ENCODE results near the gene RAET1G.
A peak's percentile ranks its signal among the peaks of the same experiment; 100 is the strongest.
"Not testable (repeated sequence)": the region's sequence is repeated elsewhere in the genome, so short reads cannot be mapped to it uniquely, and the experiment has no call there.

The RAET1G gene, protein sequence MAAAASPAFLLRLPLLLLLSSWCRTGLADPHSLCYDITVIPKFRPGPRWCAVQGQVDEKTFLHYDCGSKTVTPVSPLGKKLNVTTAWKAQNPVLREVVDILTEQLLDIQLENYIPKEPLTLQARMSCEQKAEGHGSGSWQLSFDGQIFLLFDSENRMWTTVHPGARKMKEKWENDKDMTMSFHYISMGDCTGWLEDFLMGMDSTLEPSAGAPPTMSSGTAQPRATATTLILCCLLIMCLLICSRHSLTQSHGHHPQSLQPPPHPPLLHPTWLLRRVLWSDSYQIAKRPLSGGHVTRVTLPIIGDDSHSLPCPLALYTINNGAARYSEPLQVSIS

DNA sequence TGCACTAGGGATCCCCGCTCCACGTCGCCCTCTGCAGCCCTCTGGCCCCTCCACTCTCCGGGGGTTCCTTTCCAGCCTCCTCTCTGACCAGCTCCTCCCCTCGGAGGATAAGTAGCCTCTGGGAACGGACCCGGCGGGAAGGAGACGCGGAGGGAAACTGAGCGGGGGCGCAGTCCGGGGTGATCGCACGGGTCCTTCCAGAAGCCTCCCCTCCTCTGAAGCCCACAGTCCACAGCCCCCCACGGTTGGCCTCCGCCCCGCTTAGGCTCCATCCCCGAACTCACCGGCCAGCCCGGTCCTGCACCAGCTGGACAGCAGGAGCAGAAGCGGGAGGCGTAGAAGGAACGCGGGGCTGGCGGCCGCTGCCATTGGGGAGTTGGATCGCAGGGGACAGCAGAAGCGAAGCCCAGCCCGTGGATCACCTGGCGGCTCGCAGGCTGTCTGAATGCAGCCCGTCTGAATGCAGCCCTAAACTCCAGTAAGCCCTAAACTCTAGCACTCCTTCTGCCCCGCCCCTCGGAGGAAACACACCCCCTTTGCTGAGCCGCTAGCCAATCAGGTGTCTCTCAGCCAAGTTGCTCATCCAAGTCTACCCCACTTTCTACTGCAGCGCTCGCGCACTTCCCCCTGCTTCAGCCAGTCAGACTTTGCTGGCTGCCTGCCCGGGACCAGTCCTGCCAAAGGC lies at the start of gene RAET1G:
RAET1G (minus strand) TSS at position 480 of the 685 bp plus-strand sequence; CDS start at position 369, 111 bp downstream.
- FAIRE-seq: peak; percentile 74

DNA sequence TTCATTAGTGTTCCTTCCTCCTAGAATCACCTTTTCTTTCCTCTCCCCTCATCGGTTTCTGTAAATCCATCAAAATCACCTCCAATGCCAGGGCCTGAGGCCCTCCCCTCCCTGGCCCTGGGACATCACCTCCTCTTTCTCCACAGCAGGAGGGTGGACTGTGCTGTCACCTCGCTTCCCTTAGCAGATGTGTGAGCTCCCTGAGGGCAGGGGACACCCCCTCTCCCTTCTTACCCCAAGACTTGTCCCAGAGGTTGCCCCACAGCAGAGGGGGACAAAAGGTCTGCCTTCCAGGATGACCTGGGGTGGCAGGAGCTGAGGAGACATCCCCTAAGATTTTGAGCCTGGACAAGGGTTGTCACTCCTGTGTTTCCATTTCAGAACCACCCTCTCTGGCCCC lies 46.7 kb upstream of the RAET1G start:
- FAIRE-seq: no peak

DNA sequence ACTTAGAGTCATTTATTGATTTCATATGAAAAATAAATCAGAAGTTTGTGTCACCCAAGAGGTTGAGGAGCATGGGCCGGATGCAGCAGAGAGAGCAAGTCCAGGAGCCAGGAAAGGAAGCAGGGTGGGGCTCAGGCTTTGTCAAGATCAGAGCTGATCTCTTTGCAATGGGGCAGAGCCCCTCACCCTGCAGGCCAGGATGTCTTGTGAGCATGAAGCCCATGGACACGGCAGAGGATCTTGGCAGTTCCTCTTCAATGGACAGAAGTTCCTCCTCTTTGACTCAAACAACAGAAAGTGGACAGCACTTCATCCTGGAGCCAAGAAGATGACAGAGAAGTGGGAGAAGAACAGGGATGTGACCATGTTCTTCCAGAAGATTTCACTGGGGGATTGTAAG lies 46.0 kb upstream of the RAET1G start:
- FAIRE-seq: not testable (repeated sequence)

DNA sequence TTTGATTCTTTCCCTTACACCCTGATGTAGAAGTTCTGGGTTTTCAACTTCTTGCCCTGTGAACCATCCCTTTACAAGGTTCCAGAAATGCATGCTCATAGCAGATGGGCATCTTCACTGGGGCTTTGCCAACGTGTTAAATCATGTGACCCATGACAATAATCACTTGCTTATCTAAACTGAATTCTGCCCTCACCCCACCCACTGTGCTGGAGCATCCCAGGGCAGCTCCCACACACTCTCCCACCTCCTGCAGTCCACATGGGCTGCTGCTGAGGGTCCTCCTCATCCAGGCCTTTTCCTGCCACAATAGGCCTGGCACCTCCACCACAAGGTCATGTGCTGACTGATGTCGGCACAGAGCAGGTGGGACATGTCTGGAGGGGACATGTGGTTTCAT lies 45.1 kb upstream of the RAET1G start:
- not testable (repeated sequence) for FAIRE-seq

DNA sequence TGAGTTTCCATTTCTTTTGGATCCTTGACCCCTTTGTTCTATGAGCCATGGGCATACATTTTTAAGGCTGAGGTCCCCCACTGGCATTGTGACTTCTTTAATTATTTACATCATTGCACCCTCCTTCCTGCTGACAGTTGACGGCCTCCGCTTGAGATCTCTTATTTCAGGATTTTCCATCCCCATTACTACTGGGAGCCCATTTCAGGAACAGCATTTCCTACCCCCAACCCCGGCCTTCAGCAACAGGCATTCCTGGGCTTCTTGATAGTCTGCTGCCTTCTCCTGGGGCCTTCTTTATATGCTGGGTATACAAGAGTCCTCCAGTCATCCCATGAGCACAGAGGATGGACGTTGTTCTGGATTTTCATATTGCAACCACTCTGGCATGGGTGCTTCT lies 44.7 kb upstream of the RAET1G start:
- FAIRE-seq: no peak

DNA sequence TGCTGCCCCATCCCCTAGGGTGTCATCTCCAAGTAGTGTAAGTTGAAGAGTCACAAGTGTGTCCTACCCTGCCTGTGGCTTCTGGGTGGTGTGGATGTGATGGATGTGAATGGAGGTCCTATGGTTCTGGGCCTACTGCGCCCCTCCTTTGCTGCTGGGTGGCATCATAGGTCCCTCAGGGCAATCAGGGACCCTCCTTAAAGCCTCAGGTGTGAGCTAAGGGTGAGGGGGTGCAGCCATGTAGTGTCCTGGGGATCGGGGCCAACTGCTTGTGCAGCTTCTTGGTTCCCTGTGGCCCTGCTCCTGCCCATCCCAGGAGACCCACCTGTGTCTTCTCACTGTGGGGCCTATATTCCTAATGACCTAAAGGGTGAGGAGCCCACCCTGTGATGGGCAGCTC lies 43.4 kb upstream of the RAET1G start:
- not testable (repeated sequence) for FAIRE-seq

DNA sequence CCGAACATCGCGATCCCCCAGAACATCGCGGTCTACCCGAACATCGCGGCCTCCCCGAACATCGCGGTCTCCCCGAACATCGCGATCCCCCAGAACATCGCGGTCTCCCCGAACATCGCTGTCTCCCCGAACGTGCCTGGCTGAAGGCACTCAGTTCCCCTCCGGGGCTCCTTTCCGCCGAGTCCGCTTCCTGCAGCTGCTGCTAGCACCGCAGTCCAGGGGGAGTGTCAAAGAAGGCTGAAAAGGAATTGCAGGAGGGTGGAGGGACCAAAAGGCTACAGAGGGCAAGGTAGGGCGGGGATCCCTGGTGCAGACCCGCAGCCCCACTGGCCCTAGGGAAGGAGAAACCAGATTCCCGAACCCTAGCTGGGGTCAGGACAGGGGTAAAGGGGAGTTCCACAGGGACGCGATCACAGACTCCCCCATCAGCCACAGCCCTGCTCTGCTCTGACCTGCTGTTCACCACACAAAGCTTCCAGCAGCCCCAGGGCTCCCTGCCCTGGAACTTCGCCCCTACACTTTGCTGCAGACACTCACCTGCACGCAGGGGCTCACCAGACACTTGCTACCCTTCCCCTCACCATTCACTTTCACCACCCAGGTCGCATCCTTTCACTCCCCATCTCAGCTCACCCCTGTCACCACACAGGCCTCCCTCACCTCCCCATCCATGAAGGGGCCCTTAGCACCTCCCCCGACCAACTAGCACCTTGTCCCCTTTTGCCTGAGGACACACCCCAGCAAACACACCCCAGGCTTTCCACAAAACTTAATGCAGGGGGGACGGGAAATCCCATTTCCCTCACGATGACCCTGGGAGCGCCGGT lies 42.5 kb upstream of the RAET1G start:
- FAIRE-seq: no peak

DNA sequence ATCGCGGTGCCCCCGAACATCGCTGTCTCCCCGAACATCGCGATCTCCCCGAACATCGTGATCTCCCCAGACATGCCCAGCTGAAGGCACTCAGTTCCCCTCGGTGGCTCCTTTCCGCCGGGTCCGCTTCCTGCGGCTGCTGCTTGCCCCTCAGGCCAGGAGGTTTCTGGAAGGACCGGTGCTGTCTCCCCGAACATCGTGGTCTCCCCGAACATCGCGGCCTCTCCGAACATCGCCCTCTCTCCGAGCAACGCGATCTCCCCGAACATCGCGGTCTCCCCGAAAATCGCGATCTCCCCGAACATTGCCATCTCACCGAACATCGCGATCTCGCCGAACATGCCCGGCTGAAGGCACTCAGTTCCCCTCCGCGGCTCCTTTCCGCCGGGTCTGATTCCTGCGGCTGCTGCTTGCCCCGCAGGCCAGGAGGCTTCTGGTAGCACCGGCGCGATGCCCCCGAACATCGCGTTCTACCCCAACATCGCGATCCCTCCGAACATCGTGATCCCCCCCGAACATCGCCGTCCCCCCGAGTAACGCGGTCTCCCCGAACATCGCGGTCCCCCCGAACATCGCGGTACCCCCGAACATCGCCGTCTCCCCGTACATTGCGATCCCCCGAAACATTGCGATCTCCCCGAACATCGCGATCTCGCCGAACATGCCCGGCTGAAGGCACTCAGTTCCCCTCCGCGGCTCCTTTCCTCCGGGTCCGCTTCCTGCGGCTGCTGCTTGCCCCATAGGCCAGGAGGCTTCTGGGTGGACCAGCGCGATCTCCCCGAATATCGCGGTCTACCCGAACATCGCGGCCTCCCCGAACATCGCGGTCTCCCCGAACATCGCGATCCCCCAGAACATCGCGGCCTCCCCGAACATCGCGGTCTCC lies 41.6 kb upstream of the RAET1G start:
- no peak for FAIRE-seq

DNA sequence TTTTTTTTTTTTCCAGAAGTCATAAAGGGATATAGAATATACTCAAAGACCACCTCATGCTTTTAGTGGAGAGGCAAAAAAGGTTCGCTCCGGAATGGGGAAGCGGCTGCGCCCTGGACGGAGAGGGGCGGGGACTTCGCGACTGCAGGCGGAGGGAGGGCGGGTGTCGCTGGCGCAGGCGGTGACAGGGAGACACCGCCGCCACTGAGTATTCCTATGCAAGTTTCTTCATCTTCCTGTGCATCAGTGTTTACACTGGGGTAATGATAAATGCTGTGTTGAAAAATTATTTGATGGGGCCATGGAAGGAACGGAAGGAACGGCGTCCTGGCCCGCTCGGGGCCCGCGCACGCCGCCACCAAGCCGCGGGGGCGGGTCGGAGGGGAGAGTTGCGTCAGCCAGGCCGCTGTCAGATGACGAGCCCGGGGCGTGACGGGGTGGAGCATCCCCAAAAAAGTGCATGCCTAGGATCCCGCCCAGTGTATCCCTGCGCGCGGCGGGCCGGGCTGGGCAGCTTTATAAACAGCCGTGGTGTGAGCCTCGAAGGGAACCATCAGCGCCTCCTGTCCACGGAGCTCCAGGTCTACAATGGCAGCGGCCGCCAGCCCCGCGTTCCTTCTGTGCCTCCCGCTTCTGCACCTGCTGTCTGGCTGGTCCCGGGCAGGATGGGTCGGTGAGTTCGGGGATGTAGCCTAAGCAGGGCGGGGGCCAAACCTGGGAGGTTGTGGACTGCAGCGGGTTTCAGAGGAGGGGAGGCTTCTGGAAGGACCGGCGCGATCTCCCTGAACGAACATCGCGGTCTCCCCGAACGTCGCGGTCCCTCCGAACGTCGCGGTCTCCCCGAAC lies 40.8 kb upstream of the RAET1G start, which contains the start of gene ULBP1:
ULBP1 (plus strand) TSS at position 482 of the 846 bp plus-strand sequence; CDS start at position 589, 107 bp downstream.
- FAIRE-seq: no peak

DNA sequence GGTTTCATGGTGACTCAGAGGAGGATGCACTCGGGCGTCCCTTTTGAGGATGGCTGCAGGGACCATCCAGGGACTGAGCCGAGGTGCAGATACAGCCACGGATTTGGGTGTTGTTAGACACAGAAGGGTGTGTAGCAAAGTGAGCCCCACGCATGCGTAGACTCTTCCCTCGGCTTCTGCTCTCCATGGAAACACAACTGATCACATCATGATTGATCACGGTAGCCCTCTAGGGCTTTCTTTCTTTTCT lies 40.2 kb upstream of the RAET1G start:
- FAIRE-seq: no peak

DNA sequence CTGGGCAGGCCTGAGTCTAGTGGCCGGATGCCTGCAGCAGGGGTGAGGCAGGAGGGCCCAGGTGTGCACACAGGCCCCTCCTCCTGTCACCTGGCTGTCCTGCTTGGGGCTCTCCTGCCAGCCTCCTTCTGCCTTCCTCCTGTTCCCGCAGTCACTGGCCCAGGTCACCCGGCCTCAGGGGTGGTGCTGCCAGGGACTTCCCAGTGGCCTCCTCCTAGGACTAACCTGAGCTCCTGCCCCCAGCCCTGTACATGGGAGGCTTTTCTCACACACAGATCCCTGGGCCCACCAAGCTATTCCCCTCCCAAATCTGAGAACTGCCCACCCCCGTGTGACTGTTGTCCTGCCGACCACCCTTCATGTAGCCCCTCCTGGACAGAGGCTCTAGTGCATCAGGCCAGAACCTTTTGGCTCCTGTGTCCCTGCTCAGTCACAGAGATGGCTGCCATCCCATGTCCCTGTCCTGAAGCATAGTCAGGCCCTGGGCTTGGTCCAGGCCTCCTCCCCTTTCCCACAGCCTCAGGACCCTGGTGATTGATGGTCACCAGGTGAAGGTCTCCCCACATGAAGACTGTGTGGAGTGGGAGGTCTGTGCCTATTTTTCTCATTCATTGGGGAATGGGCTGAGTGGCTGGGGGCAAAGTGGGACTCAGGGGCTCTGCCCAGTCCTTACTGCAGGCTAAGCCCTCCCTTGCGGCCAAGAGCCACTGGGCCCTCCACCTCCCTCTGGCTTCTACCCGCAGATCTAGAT lies 39.7 kb upstream of the RAET1G start:
- no peak for FAIRE-seq

DNA sequence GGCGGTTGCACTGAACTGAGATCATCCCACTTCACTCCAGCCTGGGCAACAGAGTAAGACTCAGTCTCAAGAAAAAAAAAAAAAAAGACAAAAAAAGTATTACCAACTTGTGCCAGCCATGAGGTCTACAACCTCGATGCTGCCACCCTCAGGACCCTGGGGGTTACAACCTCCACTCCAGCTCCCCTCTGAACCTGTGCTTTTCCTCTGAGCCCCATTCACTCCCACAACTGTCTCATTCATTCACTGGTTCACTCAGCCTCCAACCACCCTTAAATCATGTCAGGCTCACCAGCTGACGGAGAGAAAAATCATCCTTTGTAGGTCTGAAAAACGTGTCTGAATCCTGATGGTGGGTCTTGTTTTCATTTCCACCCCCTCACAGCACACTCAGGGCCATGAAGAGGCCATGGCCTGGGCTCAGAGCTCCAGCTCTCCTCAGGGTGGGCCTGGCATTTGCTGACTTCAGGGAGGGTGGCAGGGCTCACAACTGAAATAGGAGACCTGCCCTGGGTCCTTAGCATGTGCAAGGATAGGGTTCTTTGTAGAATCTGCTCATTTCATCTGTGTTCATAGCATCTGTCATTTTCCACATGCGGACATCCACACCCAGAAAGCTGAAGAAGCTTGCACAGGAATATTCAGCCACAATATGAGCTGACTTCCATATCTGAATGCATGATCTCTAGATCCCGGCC lies 39.0 kb upstream of the RAET1G start:
- no peak for FAIRE-seq

DNA sequence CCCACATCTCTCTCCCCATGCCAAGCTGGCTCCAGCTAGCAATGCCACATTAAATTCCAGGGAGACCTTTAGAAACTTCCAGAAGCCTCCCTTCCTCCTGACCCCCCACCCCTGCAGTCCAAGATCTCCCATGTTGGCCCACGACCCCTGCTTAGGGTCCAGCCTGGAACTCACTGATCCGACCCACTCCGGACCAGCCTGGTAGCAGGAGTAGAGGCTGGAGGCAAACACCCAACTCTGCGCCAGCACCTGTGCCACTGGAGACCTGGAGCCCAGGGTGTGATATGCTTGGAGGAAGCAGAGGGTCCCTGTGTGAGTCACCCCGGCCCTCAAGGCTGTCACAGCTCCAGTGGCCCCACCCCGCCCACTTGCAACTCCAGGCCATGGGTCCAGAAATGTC lies 37.6 kb upstream of the RAET1G start:
- no peak for FAIRE-seq

DNA sequence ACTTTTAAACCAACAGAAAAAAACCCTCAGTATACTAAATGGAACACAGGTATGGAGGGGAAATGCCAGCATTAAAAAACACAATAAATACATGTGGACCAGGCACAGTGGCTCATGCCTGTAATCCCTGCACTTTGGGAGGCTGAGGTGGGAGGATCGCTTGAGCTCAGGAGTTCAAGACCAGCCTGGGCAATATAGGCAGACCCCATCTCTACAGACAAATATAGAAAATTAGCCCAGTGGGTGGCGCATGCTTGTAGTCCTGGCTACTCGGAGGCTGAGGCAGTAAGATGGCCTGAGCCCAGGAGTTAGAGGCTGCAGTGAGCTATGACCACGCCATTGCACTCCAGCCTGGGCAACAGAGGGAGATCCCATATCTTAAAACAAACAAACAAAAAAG lies 36.9 kb upstream of the RAET1G start:
- not testable (repeated sequence) for FAIRE-seq

DNA sequence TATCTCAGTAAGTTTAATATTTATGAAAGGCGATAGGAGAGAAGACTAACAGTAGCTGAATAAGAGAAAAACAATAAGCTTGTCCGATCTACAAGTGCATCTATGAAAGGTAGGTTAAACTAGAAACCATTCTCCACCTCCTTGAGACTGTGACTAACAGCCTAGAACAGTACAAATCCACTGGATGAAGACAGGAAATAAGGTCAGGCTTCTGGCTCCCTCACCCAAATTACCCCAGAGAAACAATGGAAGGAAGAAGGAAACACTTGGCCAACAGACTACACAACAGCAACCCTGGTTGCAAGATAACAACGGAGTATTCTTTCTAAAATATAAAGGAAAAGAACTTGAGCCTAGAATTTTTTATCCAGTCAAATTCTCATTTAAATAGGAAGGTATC lies 35.2 kb upstream of the RAET1G start:
- not testable (repeated sequence) for FAIRE-seq

DNA sequence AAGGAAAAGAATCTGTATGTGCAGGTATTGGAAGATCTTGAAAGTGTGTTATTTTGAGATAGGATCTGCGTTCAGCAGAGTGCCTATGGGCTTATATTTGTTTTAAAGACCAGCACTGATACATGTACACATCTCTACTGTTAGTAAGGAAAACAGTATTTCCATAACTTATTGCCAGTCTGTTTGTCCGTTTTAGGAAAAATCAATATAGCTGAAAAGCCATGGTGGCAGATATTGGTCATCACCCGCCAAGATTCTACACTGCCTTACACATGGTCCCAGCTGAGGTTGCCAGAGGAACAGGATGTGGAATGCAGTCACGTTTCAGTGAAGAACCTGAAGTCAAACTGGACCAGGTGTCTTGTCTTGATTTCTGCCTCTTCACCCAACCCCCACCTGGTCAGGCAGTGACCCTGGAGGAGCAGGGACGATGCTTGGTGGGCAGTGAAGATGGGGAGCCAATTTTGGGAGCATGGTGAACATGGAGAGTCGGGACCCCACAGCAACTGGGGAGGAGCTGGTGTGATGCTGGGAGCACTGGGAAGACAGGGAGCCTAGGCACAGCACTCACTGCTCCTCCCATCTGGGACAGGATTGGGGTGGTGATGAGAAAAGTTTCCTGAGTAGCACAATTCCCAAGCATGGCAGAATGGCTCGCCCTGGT lies 32.9 kb upstream of the RAET1G start:
- FAIRE-seq: not testable (repeated sequence)

DNA sequence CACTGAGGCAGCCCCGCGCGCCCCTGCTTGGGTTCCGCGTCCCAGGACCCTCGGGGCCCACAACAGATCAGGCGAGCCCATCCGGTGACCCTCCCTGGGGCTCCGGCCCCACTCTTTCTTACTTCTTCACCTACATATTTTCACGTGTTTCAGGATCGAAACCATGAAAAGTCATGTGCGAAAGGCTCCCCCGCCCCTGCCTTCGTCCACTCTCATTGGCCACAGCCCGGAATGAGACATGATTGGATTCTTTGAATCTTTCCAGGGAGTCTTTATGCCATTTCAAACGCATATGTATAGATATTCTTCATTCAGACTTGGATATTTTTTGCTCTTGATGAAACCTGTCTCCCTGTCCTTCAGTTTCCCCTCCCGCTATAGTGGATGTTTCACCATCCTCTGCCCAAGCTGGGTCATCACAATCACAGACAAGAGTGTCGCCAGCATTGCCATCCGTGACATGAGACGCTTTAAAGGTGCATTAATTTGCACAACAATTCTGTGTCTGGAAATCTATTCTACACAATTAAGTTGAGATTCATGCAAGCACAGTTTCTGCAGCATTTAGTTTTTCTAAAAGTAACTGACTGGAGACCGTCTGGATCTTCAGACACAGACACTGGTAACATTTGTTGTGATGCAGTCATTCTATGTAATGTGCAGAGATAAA lies 32.2 kb upstream of the RAET1G start:
- FAIRE-seq: not testable (repeated sequence)

DNA sequence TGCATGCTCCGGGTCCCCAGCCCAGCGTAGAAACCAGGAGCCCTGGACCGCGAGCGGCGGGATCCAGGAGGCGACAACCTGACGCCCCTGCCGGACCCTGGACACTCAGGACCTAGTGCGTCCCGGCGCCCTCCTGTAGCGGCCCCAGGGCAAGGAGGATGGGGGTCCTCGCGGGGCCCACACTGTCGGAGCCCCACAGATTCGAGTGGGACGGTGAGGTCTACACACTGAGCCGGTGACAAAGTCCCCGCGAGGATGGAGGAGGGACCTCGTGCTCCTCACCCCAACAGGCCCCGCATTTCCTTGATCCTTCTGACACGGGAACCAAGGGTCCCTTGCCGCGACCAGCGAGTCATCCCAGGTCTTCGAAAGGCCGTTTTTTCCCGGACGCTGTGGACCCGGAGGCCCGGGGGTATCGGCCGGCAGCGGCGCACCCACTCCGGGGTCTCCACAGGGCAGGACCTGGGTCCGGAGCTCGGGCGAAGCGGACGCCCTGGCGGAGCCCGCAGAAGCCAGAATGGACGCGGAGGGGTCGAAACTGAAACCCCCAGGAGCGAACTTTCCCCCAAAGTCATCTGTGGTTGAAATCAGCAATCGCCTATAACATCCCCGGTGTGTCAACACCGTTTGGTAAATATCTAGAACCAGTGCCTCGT lies 31.5 kb upstream of the RAET1G start:
- FAIRE-seq: not testable (repeated sequence)

DNA sequence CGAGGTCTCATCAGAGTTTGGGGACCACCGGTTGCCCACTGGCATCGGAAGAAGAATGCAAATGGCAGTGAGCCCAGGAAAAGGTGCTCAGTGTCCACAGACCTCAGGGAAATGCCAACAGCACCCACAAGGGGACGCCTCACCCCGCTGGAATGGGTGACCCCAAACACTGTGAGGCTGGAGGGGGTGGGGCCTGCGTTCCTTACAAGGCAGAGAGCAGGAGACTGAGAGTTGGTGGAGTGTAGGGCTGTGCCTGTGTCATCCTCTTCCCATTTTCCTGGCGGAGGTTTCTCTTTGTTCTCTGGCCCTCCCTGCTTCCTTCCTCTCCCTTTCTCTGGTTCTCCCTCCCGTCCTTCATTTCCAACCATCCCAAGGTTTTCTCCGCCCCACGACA lies 31.0 kb upstream of the RAET1G start:
- not testable (repeated sequence) for FAIRE-seq
